ENCODE results near the gene FAM174C. TPM values are rescaled to one million over a fixed set of nuclear protein-coding genes. Genes with fewer than 3 reads are reported as not detected.

FAM174C gene
- total and polyA plus RNA-seq, 2 donors (not counting 3 experiments of a cell fraction or from before 2014, with no cell fraction given), result 46.7 to 83.9 TPM

GRCh38 chr19:1284293-1284978 lies 9.1 kb downstream of the FAM174C start:
- FAIRE-seq (no peak), DNase-seq (ENCODE audit: low read depth, low spot score) (no peak)
- no TSS peak for BruUV-seq (replicated peaks)
- dilution Hi-C loops (cut with MboI; ENCODE audit: extremely low pct_ligation_motif_present, low sequenced_read_pairs) (no loop called here), intact Hi-C loops (cut with micrococcal nuclease) (loop anchor here (5.0 kb wide), 1 partner anchor 228 kb away; the partner anchor contains the start of gene ADAMTSL5)
- H3K9me1 ChIP-seq (replicated peaks; ENCODE audit: control insufficient read depth, extremely low read depth, insufficient read depth, low read length), result no peaks in the 10 kb centered on the region
- H3K36me3 ChIP-seq (ENCODE audit: control insufficient read depth in 2 of 2, extremely low read depth in 1 of 2, insufficient read depth in 2 of 2, low read length in 2 of 2), result no peaks in the 10 kb centered on the region
- H3K79me2 ChIP-seq (ENCODE audit: control insufficient read depth, insufficient read depth, low read length), result no peaks in the 10 kb centered on the region
- no peak overlapping the region for H3K4me3 ChIP-seq (replicated peaks in 1 of 3; ENCODE audit: insufficient read depth in 1 of 3, low read depth in 1 of 3, low read length in 3 of 3)
- H3K9ac ChIP-seq (replicated peaks; ENCODE audit: extremely low read depth, insufficient read depth, low read length), result no peak overlapping the region
- ChIA-PET POLR2A (no interaction called here), CTCF (interaction anchor here (0.8 to 1.7 kb wide), 4 partner anchors 11 to 99 kb away, joined by 3 to 5 read pairs (median 4); no protein-coding TSS in a partner anchor)
- H3K4me1 ChIP-seq (ENCODE audit: control insufficient read depth, extremely low read depth, insufficient read depth, low read length), result no peaks in the 10 kb centered on the region
- H3K27me3 ChIP-seq (ENCODE audit: control insufficient read depth in 2 of 2, insufficient read depth in 2 of 2, low read length in 2 of 2), result peaks cover 8 to 20% of the 10 kb centered on the region in 2 experiments
- H3K9me3 ChIP-seq (replicated peaks; ENCODE audit: control insufficient read depth, insufficient read depth, low read length), result no peaks in the 10 kb centered on the region
- no peak overlapping the region for H3K4me2 ChIP-seq (ENCODE audit: insufficient read depth, low read length)
- no peak overlapping the region for H3K27ac ChIP-seq (ENCODE audit: insufficient read depth, low read depth, low read length)
- TF ChIP-seq MYC (IDR thresholded peaks at IDR 0.05; ENCODE audit: low read depth, low read length) (no peak), FOS (IDR thresholded peaks at IDR 0.05; ENCODE audit: borderline replicate concordance, insufficient read depth, low read length) (no peak)
- no peaks in the 10 kb centered on the region for H4K20me1 ChIP-seq (replicated peaks; ENCODE audit: control insufficient read depth, extremely low read depth, insufficient read depth, low read length)
- H2AFZ ChIP-seq (ENCODE audit: low read depth, low read length), result no peak overlapping the region

- Histone ChIP-seq H3K4me1 (ENCODE audit: control insufficient read depth, extremely low read depth, insufficient read depth, low read length) (no peaks in the 10 kb centered on the region), H3K4me2 (ENCODE audit: insufficient read depth, low read length) (no peak overlapping the region), H3K79me2 (ENCODE audit: control insufficient read depth, insufficient read depth, low read length) (no peaks in the 10 kb centered on the region), H3K9me3 (replicated peaks; ENCODE audit: control insufficient read depth, insufficient read depth, low read length) (no peaks in the 10 kb centered on the region), H4K20me1 (replicated peaks; ENCODE audit: control insufficient read depth, extremely low read depth, insufficient read depth, low read length) (no peaks in the 10 kb centered on the region), H3K27me3 (ENCODE audit: control insufficient read depth in 2 of 2, insufficient read depth in 2 of 2, low read length in 2 of 2) (peaks cover 8 to 20% of the 10 kb centered on the region in 2 experiments), H3K27ac (ENCODE audit: insufficient read depth, low read depth, low read length) (no peak overlapping the region), H3K9ac (replicated peaks; ENCODE audit: extremely low read depth, insufficient read depth, low read length) (no peak overlapping the region), H3K36me3 (ENCODE audit: control insufficient read depth in 2 of 2, extremely low read depth in 1 of 2, insufficient read depth in 2 of 2, low read length in 2 of 2) (no peaks in the 10 kb centered on the region), H3K4me3 (replicated peaks in 1 of 3; ENCODE audit: insufficient read depth in 1 of 3, low read depth in 1 of 3, low read length in 3 of 3) (no peak overlapping the region), H2AFZ (ENCODE audit: low read depth, low read length) (no peak overlapping the region), H3K9me1 (replicated peaks; ENCODE audit: control insufficient read depth, extremely low read depth, insufficient read depth, low read length) (no peaks in the 10 kb centered on the region)
- CTCF ChIA-PET, result interaction anchor here (1.7 kb wide), 1 partner anchor 87 kb away, joined by 5 read pairs; no protein-coding TSS in a partner anchor
- BruUV-seq (replicated peaks), result no TSS peak
- intact Hi-C loops (cut with micrococcal nuclease) (loop anchor here (5.0 kb wide), 1 partner anchor 227 kb away; the partner anchor contains the start of gene ADAMTSL5), dilution Hi-C loops (cut with MboI; ENCODE audit: extremely low pct_ligation_motif_present, low sequenced_read_pairs) (no loop called here)
- no peak for DNase-seq (ENCODE audit: low read depth, low spot score)
- POLR2A ChIA-PET, result no interaction called here
- no peak for FAIRE-seq
- TF ChIP-seq MAX (IDR thresholded peaks at IDR 0.05; ENCODE audit: insufficient read depth, insufficient read length) (no peak), JUN (IDR thresholded peaks at IDR 0.05; ENCODE audit: borderline replicate concordance, insufficient read depth, insufficient read length, low read depth) (no peak), EZH2 (IDR thresholded peaks at IDR 0.05; ENCODE audit: borderline replicate concordance, low read depth, low read length, severe bottlenecking) (peak; percentile 61), POLR2AphosphoS5 (IDR thresholded peaks at IDR 0.05; ENCODE audit: insufficient read depth, low read depth, low read length) (no peak), FOS (IDR thresholded peaks at IDR 0.05; ENCODE audit: borderline replicate concordance, insufficient read depth, low read length) (no peak)
Observed at GRCh38 chr19:1284979-1285736, 9.8 kb downstream of the FAM174C start.
